T follicular helper cell (primary cell): ENCODE data around the gene TBC1D23.
"Not testable (repeated sequence)": the region's sequence is repeated elsewhere in the genome, so short reads cannot be mapped to it uniquely, and the experiment has no call there.

Experiments used
- DNase-seq: peaks from one replicate; pipeline ENCODE4 v3.0.0-alpha.2; 2020; ENCODE audit warnings: low read depth

Gene TBC1D23

GRCh38 chr3:100256731-100257151, 4.1 kb upstream of the TBC1D23 start:
- no peak for DNase-seq

DNA sequence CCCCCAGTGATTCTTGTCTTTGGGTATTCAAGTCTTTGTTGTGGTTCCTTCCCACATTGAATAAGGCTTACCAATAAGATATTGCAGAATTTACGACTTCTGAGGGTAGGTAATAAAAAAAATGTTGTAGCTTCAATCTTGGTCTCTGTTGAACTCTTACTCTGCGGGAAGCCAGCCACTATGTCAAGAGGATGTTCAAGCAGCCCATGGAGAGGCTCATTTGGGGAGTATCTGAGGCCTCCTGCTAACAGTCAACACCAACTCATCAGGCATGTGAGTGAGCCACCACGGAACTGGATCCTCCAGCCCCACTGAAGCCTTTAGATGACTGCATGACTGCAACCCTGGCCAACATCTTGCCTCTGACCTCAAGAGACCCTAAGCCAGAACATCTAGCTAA, 3.2 kb upstream of the TBC1D23 start:
- no peak for DNase-seq

GRCh38 chr3:100260081-100260684, 609 bp upstream of the TBC1D23 start:
- no peak for DNase-seq

DNA sequence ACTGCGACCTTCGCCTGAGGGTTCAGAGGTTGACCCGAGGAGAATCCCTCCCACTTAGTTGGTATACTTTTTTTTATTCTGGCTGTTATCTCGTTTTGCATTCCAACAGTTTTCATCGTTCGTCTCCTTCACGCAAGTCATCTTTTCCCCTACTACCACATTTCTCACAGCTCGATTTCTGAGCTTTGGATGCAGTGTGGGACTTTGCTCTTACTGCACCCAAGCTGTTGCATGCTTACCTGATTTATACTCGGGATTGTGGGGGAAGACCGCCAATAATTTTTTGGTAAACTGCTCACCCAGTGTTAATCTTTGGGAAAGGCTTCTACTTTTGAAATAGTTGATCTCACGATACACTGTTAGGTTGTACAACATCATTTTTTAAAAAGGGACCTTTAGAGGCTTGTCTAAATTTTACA, 702 bp downstream of the TBC1D23 start:
- DNase-seq, result no peak

- DNase-seq, result not testable (repeated sequence)
Measured at GRCh38 chr3:100262925-100263324, 2.1 kb downstream of the TBC1D23 start.

DNA sequence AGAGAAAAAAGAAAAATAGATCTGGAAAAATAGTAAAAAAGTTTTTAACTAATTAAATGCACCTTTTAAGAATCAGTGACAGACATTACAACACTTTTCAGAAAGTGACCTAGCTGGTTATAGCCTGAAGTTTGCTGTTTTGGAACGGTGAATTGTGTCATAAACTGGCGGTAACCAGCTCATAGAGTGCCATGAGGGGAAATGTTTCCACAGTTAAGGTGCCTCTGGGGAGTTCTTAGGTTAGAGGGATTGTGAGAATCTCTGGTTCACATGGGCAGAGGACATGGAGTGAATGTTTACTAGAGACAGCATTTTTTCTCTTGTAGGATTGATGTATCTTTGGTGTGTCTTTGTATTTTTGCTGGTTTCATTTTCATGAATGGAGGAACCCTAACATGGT, 2.8 kb downstream of the TBC1D23 start:
- no peak for DNase-seq

DNA sequence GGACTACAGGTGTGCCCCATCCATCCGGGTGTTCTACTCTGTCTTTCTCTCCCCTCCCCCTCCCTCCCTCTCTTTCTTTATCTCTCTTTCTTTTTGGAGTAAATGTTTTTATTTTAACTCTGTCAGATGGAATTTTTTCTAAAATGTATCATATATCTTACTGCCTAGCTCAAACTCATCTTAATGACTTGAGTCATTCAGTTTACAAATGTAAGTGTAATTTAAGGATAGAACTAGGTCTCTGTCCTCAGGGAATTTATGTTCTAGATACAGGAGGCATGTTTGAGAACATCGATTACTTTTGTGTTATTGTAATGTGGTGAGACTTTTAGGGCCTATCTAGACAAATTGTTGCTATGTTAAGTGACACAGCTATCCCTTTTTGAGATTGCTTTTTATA, 3.5 kb downstream of the TBC1D23 start:
- no peak for DNase-seq

DNA sequence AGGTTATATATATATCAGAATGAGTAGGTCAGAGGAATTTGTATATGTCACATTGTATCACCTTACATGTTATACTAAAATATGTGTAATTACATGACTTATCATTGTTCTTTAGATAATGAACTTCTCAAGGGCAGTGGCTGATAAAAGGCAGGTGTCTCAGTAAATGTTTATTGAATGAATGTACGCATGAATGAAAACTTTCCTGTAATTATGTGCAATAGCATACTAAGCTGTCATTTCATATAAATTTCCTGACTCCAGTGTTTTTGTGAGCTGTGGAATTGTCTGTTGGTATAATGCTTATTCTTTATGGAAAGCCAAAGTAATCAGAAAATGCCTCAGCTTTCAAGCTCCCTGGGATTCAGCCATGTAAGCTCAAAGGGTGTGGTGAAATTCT, 4.2 kb downstream of the TBC1D23 start:
- no peak for DNase-seq

DNA sequence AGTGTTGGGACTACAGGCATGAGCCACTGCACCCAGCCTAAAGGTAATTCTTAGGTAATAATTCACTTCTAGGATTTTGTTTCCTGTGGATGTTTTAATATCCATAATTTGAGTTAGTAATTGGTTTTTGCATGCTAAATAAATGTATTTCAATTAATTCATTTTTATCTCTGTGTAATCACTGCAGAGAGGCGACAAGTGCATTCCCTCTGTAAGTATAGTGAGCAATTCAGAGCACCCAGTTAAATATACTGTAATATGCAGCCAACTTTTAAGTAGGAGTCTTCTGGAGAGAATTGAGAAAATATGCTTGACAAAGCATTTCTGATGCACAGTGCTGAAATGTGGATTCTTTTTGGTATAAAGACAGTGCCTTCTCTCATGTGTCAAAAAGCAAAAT, 5.7 kb downstream of the TBC1D23 start:
- no peak for DNase-seq

DNA sequence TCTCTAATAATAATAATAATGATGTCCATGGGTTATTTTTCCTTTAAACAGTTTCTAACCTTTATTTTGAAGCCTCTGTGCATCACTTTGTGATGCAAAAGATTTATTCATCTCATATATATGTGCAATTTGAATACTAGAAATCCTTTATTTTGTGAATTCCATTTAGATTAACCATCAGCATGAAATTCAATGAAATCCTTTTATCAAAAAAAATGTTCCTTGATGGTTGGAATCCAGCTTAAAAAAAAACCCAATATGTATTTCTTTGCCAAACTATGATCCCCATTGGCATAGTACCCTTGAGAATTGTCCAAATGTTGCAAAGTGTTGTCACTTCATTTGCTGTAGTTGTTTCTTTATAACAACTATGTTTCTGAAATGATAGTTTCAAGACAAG, 7.4 kb downstream of the TBC1D23 start:
- DNase-seq, result no peak

DNA sequence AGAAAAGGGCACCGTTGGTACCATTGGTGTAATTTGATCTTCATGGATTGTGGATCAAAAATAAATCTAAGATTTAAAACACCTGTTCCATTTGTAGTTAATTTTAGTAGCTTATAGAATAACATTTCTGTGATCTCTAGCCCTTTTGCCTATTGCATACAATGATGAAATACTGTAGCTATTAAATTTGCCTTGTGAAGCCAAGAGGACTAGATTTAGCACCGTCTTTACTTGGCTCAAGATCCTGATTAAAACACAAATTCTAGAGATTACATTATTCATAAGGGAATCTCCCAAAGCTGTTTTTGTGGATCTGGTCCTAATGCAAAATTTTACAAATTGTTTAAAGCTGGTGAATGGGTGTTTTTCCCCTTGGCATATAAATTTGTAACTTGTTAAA, 8.2 kb downstream of the TBC1D23 start:
- no peak for DNase-seq

DNA sequence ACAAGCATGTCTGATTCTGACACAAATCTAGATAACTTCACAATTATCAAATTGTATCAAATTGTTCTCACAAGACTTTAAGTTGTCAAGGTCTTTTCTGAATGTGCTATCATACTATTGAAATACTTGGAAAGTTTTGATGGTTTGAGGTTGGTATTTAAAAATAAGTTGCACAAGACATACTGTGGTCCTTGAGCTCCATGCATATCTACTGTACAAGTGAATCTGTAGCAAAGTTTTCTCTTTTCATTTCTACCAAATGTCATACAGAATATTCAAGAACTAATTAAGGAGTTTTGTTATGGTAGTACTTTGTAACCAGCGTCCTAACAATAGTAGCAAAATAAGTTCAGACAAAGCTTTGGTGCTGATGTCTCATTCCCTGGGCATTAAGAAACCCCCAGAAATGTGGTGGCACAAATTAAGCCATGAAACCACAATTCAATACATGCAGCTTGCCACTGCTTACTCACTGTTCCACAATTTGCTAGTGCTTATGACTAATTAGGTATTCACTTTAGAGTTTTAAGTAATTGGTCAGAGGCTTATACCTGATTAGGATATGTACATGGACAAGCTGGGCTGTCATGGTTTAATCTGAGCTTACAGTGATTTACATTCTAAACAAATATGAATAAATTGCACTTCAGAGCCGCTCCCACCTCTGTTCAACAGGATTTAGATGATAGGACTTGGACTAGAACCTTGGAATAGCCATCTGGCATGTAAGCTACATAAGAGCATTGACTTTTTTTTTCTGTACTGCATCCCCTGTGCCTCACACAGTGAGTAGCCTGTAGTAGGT, 8.8 kb downstream of the TBC1D23 start:
- no peak for DNase-seq

DNA sequence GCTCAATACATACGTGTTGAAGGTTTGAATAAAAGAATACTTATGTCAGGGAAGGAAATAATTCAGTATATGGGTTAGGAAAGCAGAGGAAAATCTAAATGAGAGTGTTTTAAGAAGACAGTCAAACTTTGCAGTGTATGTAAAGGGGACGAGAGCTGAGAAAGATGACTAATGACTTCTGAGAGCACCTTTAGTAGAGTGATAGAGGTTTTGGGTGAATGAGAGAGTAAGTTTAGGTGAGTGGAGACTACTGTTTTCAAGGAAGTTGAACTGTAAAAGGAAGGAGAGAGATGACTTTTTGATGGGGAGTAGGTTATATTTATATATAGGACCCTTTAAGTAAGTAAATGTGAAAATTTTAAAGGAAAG, 9.4 kb downstream of the TBC1D23 start:
- DNase-seq, result no peak

GRCh38 chr3:100271522-100271921, 10.7 kb downstream of the TBC1D23 start:
- no peak for DNase-seq

DNA sequence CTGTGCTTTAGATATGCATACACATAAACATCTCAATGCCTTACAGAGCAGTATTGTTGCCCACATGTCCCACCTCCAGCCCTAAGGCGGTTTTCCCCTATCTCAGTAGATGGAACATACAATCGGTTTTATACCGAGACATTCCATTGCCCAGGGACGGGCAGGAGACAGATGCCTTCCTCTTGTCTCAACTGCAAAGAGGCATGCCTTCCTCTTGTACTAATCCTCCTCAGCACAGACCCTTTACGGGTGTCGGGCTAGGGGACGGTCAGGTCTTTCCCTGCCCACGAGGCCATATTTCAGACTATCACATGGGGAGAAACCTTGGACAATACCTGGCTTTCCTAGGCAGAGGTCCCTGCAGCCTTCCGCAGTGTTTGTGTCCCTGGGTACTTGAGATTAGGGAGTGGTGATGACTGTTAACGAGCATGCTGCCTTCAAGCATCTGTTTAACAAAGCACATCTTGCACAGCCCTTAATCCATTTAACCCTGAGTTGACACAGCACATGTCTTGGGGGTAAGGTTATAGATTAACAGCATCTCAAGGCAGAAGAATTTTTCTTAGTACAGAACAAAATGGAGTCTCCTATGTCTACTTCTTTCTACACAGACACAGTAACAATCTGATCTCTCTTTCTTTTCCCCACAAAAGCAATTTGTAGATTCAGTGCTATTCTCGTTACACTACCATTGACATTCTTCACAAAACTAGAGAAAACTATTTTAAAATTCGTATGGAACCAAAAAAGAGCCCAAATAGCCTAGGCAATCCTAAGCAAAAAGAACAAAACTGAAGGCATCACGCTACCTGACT, 12.2 kb downstream of the TBC1D23 start:
- DNase-seq, result not testable (repeated sequence)

DNA sequence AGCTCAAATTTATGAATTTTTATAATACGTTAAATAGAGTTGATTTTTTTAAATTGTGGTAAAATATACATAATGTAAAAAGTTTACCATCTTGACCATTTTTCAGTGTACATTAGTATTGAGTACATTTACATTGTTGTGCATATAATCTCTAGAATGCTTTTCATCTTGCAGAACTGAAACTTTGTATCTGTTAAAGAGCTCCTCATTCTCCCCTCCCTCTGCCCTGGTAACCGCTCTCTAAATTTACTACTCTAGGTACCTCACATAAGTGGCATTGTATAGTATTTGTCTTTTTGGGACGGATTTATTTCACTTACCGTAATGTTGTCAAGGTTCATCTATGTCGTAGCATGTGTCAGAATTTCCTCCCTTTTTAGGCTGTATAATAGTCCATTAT, 13.6 kb downstream of the TBC1D23 start:
- DNase-seq, result no peak

GRCh38 chr3:100277255-100277800, 16.5 kb downstream of the TBC1D23 start:
- no peak for DNase-seq

- DNase-seq, result no peak
Measured at GRCh38 chr3:100278910-100279309, 18.1 kb downstream of the TBC1D23 start.

DNA sequence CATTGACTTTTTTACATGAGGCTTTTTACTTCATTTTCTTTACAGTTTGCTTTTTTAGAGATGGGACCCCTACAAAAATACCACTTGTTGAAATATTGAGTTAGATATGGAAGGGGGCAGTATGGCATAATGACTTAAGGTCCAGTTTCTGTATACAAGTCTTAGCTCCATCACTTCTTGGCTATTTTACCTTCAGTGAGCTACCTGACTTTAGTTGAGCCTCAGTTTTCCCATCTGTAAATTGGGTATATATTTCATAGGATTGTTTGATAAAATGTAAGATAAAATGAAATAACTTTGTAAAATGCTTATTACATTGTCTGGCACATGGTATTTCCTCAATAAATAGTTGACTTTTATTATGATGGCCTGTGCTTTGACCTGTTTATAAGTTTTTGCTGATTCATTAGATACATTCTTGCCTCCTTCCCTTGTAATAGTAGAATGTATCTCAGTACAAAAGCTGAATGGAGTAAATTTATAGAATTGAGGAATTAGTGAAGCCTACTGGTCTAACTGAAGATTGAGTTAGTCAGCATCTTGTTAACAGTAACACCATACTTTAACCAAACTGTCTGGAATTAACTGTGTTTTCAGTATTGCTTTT, 27.6 kb downstream of the TBC1D23 start:
- DNase-seq, result no peak

GRCh38 chr3:100289339-100289738, 28.5 kb downstream of the TBC1D23 start:
- no peak for DNase-seq

- no peak for DNase-seq
Measured at GRCh38 chr3:100295089-100295488, 34.3 kb downstream of the TBC1D23 start.

DNA sequence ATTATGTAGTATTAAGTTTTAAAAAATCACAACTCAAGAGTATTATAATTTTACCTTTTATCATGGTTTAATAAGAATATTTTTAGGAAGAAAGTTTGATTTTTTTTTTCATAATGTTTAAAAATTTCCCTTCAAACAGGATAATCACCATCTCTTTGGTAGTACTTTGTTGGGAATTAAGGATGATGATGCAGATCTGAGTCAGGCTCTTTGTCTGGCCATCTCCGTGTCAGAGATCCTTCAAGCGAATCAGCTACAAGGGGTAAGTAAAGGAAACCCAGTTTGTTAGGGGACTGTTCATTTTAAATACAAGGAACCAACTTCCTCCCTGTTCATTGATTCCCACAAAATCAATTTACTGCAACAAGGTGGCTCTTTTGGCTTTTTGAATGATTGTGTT, 37.0 kb downstream of the TBC1D23 start:
- DNase-seq, result no peak
